ENCODE results near the gene ATOX1.

DNA sequence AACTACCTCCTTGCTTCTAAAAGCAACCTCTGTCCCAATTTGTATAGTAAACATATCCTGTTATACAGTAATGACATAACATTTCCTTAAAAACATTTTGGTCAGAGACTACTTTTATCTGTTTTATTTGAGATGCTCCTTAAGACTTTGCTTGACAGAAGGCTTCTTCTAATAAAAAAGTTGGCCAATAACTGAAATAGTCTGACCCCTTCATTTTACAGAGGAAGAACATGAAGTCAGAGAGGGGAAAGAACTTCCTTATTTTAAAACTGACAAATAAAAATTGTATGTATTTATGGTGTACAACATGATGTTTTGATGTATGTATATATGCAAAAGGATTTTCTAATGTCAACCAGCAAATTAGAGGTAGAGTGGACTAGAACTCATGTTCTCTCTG is 35.9 kb downstream of the ATOX1 start:
- TF ChIP-seq, protein P1, sequence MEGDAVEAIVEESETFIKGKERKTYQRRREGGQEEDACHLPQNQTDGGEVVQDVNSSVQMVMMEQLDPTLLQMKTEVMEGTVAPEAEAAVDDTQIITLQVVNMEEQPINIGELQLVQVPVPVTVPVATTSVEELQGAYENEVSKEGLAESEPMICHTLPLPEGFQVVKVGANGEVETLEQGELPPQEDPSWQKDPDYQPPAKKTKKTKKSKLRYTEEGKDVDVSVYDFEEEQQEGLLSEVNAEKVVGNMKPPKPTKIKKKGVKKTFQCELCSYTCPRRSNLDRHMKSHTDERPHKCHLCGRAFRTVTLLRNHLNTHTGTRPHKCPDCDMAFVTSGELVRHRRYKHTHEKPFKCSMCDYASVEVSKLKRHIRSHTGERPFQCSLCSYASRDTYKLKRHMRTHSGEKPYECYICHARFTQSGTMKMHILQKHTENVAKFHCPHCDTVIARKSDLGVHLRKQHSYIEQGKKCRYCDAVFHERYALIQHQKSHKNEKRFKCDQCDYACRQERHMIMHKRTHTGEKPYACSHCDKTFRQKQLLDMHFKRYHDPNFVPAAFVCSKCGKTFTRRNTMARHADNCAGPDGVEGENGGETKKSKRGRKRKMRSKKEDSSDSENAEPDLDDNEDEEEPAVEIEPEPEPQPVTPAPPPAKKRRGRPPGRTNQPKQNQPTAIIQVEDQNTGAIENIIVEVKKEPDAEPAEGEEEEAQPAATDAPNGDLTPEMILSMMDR (IDR thresholded peaks at IDR 0.05) = no peak
- no peak for TF ChIP-seq POLR2A (IDR thresholded peaks at IDR 0.05)
- TF ChIP-seq EP300 (IDR thresholded peaks at IDR 0.05) = no peak
